ENCODE results near the gene CARS2. TPM values are rescaled to one million over a fixed set of nuclear protein-coding genes. Genes with fewer than 3 reads are reported as not detected.

The CARS2 gene
- total and polyA plus RNA-seq, 2 donors (not counting 3 experiments of a cell fraction or from before 2014, with no cell fraction given), result 42.0 to 51.2 TPM

DNA sequence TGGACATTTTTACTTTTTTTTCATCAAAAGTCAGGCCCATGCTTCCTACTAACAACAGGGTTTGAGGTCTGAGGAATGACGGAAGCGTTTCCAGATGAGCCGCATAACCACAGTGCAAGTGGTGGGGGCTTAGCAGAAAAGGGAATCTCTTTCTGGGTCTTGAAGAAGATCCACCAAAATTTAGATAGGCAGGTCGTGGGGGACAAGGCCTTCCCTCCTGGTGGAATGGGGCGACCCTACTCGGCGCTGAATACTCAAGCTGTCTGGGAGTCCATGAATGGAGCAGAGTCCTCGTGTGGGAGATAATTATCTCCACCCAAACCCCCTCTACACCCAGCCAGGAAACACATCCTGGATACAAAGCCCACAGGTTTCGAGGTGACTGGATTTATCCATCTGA is 36.9 kb downstream of the CARS2 start:
- Histone ChIP-seq H3K27me3 (ENCODE audit: control insufficient read depth in 2 of 2, insufficient read depth in 2 of 2, low read length in 2 of 2) (no peaks in the 10 kb centered on the region), H3K4me1 (ENCODE audit: control insufficient read depth, extremely low read depth, insufficient read depth, low read length) (no peaks in the 10 kb centered on the region), H3K4me3 (replicated peaks in 1 of 3; ENCODE audit: insufficient read depth in 1 of 3, low read depth in 1 of 3, low read length in 3 of 3) (no peak overlapping the region), H3K27ac (ENCODE audit: insufficient read depth, low read depth, low read length) (no peak overlapping the region), H3K9me3 (replicated peaks; ENCODE audit: control insufficient read depth, insufficient read depth, low read length) (no peaks in the 10 kb centered on the region), H3K9me1 (replicated peaks; ENCODE audit: control insufficient read depth, extremely low read depth, insufficient read depth, low read length) (no peaks in the 10 kb centered on the region), H3K79me2 (ENCODE audit: control insufficient read depth, insufficient read depth, low read length) (no peaks in the 10 kb centered on the region), H3K9ac (replicated peaks; ENCODE audit: extremely low read depth, insufficient read depth, low read length) (no peak overlapping the region), H4K20me1 (replicated peaks; ENCODE audit: control insufficient read depth, extremely low read depth, insufficient read depth, low read length) (no peaks in the 10 kb centered on the region), H2AFZ (ENCODE audit: low read depth, low read length) (no peak overlapping the region), H3K4me2 (ENCODE audit: insufficient read depth, low read length) (no peak overlapping the region), H3K36me3 (ENCODE audit: control insufficient read depth in 2 of 2, extremely low read depth in 1 of 2, insufficient read depth in 2 of 2, low read length in 2 of 2) (peaks cover 0 to 14% of the 10 kb centered on the region in 2 experiments)
- dilution Hi-C loops (cut with MboI; ENCODE audit: extremely low pct_ligation_motif_present, low sequenced_read_pairs), result no loop called here
- no peak for DNase-seq (ENCODE audit: low read depth, low spot score)
- intact Hi-C loops (cut with micrococcal nuclease), result no loop called here
- ChIA-PET POLR2A (interaction anchor here (1.0 kb wide), 1 partner anchor 46 kb away, joined by 3 read pairs; no protein-coding TSS in a partner anchor), CTCF (interaction anchor here (0.9 to 1.4 kb wide), 2 partner anchors 12 to 14 kb away, joined by 3 to 5 read pairs; no protein-coding TSS in a partner anchor)
- no TSS peak for BruUV-seq (replicated peaks)
- FAIRE-seq, result no peak
- TF ChIP-seq GATA2 (IDR thresholded peaks at IDR 0.05; ENCODE audit: insufficient read depth, insufficient read length, low read depth, low read length), result no peak
- TF ChIP-seq EZH2 (IDR thresholded peaks at IDR 0.05; ENCODE audit: borderline replicate concordance, low read depth, low read length, severe bottlenecking), result no peak
- TF ChIP-seq JUN (IDR thresholded peaks at IDR 0.05; ENCODE audit: borderline replicate concordance, insufficient read depth, insufficient read length, low read depth), result no peak
- TF ChIP-seq, protein P1, sequence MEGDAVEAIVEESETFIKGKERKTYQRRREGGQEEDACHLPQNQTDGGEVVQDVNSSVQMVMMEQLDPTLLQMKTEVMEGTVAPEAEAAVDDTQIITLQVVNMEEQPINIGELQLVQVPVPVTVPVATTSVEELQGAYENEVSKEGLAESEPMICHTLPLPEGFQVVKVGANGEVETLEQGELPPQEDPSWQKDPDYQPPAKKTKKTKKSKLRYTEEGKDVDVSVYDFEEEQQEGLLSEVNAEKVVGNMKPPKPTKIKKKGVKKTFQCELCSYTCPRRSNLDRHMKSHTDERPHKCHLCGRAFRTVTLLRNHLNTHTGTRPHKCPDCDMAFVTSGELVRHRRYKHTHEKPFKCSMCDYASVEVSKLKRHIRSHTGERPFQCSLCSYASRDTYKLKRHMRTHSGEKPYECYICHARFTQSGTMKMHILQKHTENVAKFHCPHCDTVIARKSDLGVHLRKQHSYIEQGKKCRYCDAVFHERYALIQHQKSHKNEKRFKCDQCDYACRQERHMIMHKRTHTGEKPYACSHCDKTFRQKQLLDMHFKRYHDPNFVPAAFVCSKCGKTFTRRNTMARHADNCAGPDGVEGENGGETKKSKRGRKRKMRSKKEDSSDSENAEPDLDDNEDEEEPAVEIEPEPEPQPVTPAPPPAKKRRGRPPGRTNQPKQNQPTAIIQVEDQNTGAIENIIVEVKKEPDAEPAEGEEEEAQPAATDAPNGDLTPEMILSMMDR (IDR thresholded peaks at IDR 0.05; ENCODE audit: extremely low read depth in 1 of 2, insufficient read depth in 1 of 2, low read depth in 1 of 2, low read length in 2 of 2), result no peak
- no peak for TF ChIP-seq MYC (IDR thresholded peaks at IDR 0.05; ENCODE audit: low read depth, low read length)
- TF ChIP-seq FOS (IDR thresholded peaks at IDR 0.05; ENCODE audit: borderline replicate concordance, insufficient read depth, low read length), result no peak
- no peak for TF ChIP-seq POLR2AphosphoS5 (IDR thresholded peaks at IDR 0.05; ENCODE audit: insufficient read depth, low read depth, low read length)
- no peak for TF ChIP-seq POLR2A (IDR thresholded peaks at IDR 0.05; ENCODE audit: low read depth, low read length)
- TF ChIP-seq, protein P2, sequence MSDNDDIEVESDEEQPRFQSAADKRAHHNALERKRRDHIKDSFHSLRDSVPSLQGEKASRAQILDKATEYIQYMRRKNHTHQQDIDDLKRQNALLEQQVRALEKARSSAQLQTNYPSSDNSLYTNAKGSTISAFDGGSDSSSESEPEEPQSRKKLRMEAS (IDR thresholded peaks at IDR 0.05; ENCODE audit: insufficient read depth, insufficient read length), result no peak
